ENCODE data around the gene IGSF9B. TPM values are rescaled to one million over a fixed set of nuclear protein-coding genes. Genes with fewer than 3 reads are reported as not detected.

IGSF9B gene
- total RNA-seq, 4 donors from 2014 or later, result 24.1 to 120 (median 43.3) TPM

GRCh38 chr11:133971881-133972280 lies 15.1 kb upstream of the IGSF9B start:
- TF ChIP-seq POLR2AphosphoS5 (IDR thresholded peaks at IDR 0.05), result no peak
- TF ChIP-seq EP300 (IDR thresholded peaks at IDR 0.05), result no peak
- no peak for TF ChIP-seq POLR2A (IDR thresholded peaks at IDR 0.05)
- TF ChIP-seq CTCF (IDR thresholded peaks at IDR 0.05), result no peak
- Histone ChIP-seq H3K36me3 (no peaks in the 10 kb centered on the region), H3K4me3 (no peak overlapping the region), H3K9me3 (no peaks in the 10 kb centered on the region), H3K27ac (no peak overlapping the region), H3K4me1 (peaks cover 0 to 12% (median 0%) of the 10 kb centered on the region in 3 donors), H3K27me3 (peaks cover 15% of the 10 kb centered on the region)
- ATAC-seq, result no peak
- WGBS, 2 donors (ENCODE audit: low coverage in 1 of 2), result 52 to 60% methylated on average over 1 to 2 of the region's 11 CpGs

GRCh38 chr11:133969112-133969511 lies 12.3 kb upstream of the IGSF9B start:
- H3K4me3 ChIP-seq, result no peak overlapping the region
- H3K9me3 ChIP-seq, result no peaks in the 10 kb centered on the region
- no peaks in the 10 kb centered on the region for H3K27me3 ChIP-seq
- no peaks in the 10 kb centered on the region for H3K36me3 ChIP-seq
- H3K27ac ChIP-seq, result no peak overlapping the region
- no peak for ATAC-seq
- WGBS, 2 donors (ENCODE audit: low coverage in 1 of 2), result 62 to 67% methylated on average over 10 to 11 of the region's 11 CpGs
- TF ChIP-seq POLR2A (IDR thresholded peaks at IDR 0.05) (no peak), POLR2AphosphoS5 (IDR thresholded peaks at IDR 0.05) (no peak), CTCF (IDR thresholded peaks at IDR 0.05) (no peak)
- peaks cover 3 to 39% (median 10%) of the 10 kb centered on the region in 3 donors for H3K4me1 ChIP-seq

- ATAC-seq, result no peak
- Histone ChIP-seq H3K9me3 (no peaks in the 10 kb centered on the region), H3K36me3 (no peaks in the 10 kb centered on the region), H3K27me3 (no peaks in the 10 kb centered on the region), H3K4me3 (no peak overlapping the region), H3K4me1 (peaks cover 3 to 39% (median 10%) of the 10 kb centered on the region in 3 donors), H3K27ac (no peak overlapping the region)
- WGBS, 2 donors (ENCODE audit: low coverage in 1 of 2), result 20% methylated on average over 1 of the region's 6 CpGs; no CpG with 5 or more reads in 1 of the 2 donors
- TF ChIP-seq EP300 (IDR thresholded peaks at IDR 0.05) (no peak), CTCF (IDR thresholded peaks at IDR 0.05) (no peak), POLR2A (IDR thresholded peaks at IDR 0.05) (no peak), POLR2AphosphoS5 (IDR thresholded peaks at IDR 0.05) (no peak)
These were observed 11.5 kb upstream of the IGSF9B start for GRCh38 chr11:133968300-133968699.

GRCh38 chr11:133967599-133968238 lies 11.0 kb upstream of the IGSF9B start:
- Histone ChIP-seq H3K27ac (peak overlapping the region in 2 of 4 donors; percentile 82 to 83), H3K4me3 (peak overlapping the region in 1 of 2 donors; percentile 26), H3K4me1 (peaks cover 3 to 39% (median 10%) of the 10 kb centered on the region in 3 donors), H3K27me3 (no peaks in the 10 kb centered on the region), H3K36me3 (no peaks in the 10 kb centered on the region), H3K9me3 (no peaks in the 10 kb centered on the region)
- WGBS, 2 donors (ENCODE audit: low coverage in 1 of 2), result 82 to 91% methylated on average over 9 to 11 of the region's 28 CpGs
- TF ChIP-seq POLR2A (IDR thresholded peaks at IDR 0.05) (no peak), POLR2AphosphoS5 (IDR thresholded peaks at IDR 0.05) (no peak), EP300 (IDR thresholded peaks at IDR 0.05) (no peak), CTCF (IDR thresholded peaks at IDR 0.05) (no peak)
- ATAC-seq, result no peak

Measured in gastroesophageal sphincter (tissue), 4 donors.